Measurements from ENCODE around the gene CCT3. TPM values are rescaled to one million over a fixed set of nuclear protein-coding genes. Genes with fewer than 3 reads are reported as not detected.

The CCT3 gene
- total and polyA plus RNA-seq, 4 experiments from 2014 or later: 109 to 234 (median 152) TPM

- Histone ChIP-seq H3K27me3 (ENCODE audit: insufficient read depth, low read length) (peaks cover 25% of the 10 kb centered on the region), H3K4me3 (ENCODE audit: low read length in 2 of 2) (no peak overlapping the region), H3K27ac (ENCODE audit: low read depth, low read length) (no peak overlapping the region), H3K9me3 (ENCODE audit: control insufficient read depth in 1 of 2, low read length in 2 of 2) (no peaks in the 10 kb centered on the region), H3K36me3 (ENCODE audit: insufficient read depth, low read length) (no peaks in the 10 kb centered on the region), H3K4me1 (ENCODE audit: insufficient read depth, low read length) (peaks cover 8% of the 10 kb centered on the region)
- no peak overlapping the region for H3K27ac Mint-ChIP-seq
- peaks cover 1 to 6% (median 4%) of the 10 kb centered on the region in 4 donors for H3K4me1 Mint-ChIP-seq
- intact Hi-C loops (cut with micrococcal nuclease): no loop called here
- no peaks in the 10 kb centered on the region for H3K9me3 Mint-ChIP-seq
- CTCF ChIA-PET (ENCODE audit: partially characterized antibody): no interaction called here
- POLR2A ChIA-PET (ENCODE audit: partially characterized antibody): no interaction called here
- peaks cover 27 to 50% of the 10 kb centered on the region in 2 donors for H3K27me3 Mint-ChIP-seq
- DNase-seq: no peak
- H3K4me3 Mint-ChIP-seq: no peak overlapping the region
- H3K36me3 Mint-ChIP-seq: no peaks in the 10 kb centered on the region
Measured at GRCh38 chr1:156368157-156368658, 30.1 kb upstream of the CCT3 start.

DNA sequence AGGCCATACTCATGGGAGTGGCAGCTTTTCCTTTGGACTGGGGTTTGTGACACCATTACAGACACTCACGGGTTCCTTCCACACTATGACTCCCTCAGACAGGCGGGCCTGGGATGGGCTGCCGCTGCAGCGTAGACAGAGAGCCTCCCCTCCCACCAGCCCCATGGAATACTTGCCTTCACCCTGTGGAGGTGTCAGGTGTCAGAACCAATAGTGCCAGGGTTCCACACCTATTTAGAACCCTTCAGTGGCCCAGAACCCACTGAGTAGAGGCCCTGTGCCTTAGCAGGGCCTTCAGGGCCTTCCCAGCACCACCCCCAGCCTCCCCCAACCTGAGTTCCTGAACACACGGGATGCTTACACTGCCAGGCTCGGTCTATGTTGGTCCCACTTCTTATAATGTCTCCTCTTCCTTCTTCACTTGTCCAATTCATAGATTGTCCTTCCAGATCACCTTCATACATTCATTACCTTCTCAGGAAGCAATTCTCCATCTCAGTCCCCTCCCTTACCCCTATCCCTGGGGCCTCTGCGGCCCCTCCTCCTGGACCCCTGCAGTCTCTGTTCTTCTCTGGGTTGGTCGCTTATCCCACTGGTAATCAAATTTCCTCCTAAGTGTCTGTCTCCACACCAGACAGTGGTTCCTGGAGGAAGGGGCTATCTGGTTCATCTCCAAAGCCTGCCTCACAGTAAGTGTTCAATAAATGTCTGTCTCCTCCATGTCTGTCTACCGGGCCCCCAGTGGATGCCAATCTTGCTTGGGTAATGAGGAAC lies 29.5 kb upstream of the CCT3 start:
- H3K36me3 Mint-ChIP-seq: no peaks in the 10 kb centered on the region
- intact Hi-C loops (cut with micrococcal nuclease): no loop called here
- Histone ChIP-seq H3K27me3 (ENCODE audit: insufficient read depth, low read length) (peaks cover 25% of the 10 kb centered on the region), H3K27ac (ENCODE audit: low read depth, low read length) (no peak overlapping the region), H3K9me3 (ENCODE audit: control insufficient read depth in 1 of 2, low read length in 2 of 2) (no peaks in the 10 kb centered on the region), H3K4me3 (ENCODE audit: low read length in 2 of 2) (no peak overlapping the region), H3K4me1 (ENCODE audit: insufficient read depth, low read length) (peaks cover 8% of the 10 kb centered on the region), H3K36me3 (ENCODE audit: insufficient read depth, low read length) (no peaks in the 10 kb centered on the region)
- DNase-seq: no peak
- ChIA-PET CTCF (ENCODE audit: partially characterized antibody) (no interaction called here), POLR2A (ENCODE audit: partially characterized antibody) (no interaction called here)
- H3K9me3 Mint-ChIP-seq: no peaks in the 10 kb centered on the region
- H3K4me1 Mint-ChIP-seq: peaks cover 1 to 6% (median 4%) of the 10 kb centered on the region in 4 donors
- H3K27me3 Mint-ChIP-seq: peaks cover 27 to 45% of the 10 kb centered on the region in 2 donors
- no peak overlapping the region for H3K27ac Mint-ChIP-seq
- peak overlapping the region in 1 of 8 donors; percentile 23 for H3K4me3 Mint-ChIP-seq

DNA sequence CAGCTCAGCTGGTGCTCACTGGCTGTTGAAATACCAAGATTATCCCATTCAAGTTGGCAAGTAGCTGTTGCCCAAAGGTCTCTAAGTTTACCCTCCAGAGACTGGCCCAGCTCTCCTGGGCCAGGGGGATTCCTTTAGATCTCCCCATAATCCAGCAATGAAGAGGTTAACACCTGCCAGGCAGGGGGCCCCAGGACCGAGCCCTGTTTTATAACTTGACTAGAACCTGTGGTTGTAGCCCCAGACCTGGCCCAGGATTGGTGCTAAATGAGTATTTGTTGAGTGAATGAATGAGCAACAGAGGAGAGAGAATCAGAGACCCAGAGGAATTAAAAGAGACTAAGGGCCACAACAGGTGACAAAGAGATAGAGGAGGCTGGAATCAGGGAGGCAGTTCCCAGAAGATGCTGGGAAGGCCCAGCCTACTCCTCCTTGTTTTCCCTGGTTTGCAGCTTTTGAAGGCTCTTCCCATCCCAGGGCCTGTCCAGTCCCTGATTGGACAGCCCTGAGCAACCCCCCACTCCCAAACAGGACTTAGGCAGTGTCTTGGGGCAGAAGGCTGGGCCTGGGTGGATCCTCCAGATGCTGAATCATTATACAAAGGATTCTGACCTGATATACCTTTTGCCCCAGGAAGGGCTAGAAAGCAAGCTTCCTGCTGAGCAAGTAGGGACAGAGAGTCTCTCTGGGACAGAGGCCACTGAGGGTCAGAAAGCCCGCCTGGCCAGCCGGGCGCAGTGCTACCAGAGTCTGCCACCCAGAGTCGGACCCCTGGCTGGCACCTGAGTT lies 28.5 kb upstream of the CCT3 start:
- no peak overlapping the region for H3K27ac ChIP-seq (ENCODE audit: low read depth, low read length)
- H3K27me3 ChIP-seq (ENCODE audit: insufficient read depth, low read length): peaks cover 22% of the 10 kb centered on the region
- Mint-ChIP-seq H3K4me3 (no peak overlapping the region), H3K27me3 (peaks cover 22 to 36% of the 10 kb centered on the region in 2 donors), H3K9me3 (no peaks in the 10 kb centered on the region), H3K36me3 (no peaks in the 10 kb centered on the region), H3K4me1 (peaks cover 1 to 6% (median 4%) of the 10 kb centered on the region in 4 donors), H3K27ac (no peak overlapping the region)
- H3K9me3 ChIP-seq (ENCODE audit: control insufficient read depth in 1 of 2, low read length in 2 of 2): no peaks in the 10 kb centered on the region
- ChIA-PET CTCF (ENCODE audit: partially characterized antibody) (interaction anchor here (1.1 kb wide), 1 partner anchor 79 kb away, joined by 3 read pairs; no protein-coding TSS in a partner anchor), POLR2A (ENCODE audit: partially characterized antibody) (no interaction called here)
- no peak for DNase-seq
- no peak overlapping the region for H3K4me3 ChIP-seq (ENCODE audit: low read length in 2 of 2)
- no peaks in the 10 kb centered on the region for H3K36me3 ChIP-seq (ENCODE audit: insufficient read depth, low read length)
- intact Hi-C loops (cut with micrococcal nuclease): no loop called here
- H3K4me1 ChIP-seq (ENCODE audit: insufficient read depth, low read length): peaks cover 8% of the 10 kb centered on the region

DNA sequence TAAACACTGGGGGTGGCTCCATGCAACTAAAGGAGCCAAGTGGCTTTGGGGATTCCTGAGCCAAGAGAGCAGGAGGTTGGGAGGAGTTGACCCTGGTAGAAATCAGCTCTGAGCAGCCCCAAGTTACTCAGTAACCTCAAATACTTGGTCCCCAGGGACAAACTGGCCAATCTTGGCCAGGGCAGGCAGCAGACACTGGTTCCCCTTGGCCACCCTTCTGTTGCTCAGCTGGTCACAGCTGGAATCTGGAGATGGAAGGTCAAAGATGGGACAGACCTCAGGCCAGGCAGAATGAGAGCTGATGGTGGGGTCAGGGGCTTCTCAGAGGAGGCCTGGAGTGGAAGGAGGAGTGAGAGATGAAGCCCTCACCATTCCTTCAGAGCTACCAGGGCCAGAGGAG lies 27.7 kb upstream of the CCT3 start:
- H3K4me1 ChIP-seq (ENCODE audit: insufficient read depth, low read length): peaks cover 8% of the 10 kb centered on the region
- no peaks in the 10 kb centered on the region for H3K36me3 ChIP-seq (ENCODE audit: insufficient read depth, low read length)
- ChIA-PET CTCF (ENCODE audit: partially characterized antibody) (interaction anchor here (1.1 kb wide), 1 partner anchor 80 kb away, joined by 3 read pairs; no protein-coding TSS in a partner anchor), POLR2A (ENCODE audit: partially characterized antibody) (no interaction called here)
- H3K27me3 ChIP-seq (ENCODE audit: insufficient read depth, low read length): peaks cover 20% of the 10 kb centered on the region
- H3K27ac Mint-ChIP-seq: no peak overlapping the region
- no peaks in the 10 kb centered on the region for H3K9me3 Mint-ChIP-seq
- peaks cover 1 to 6% (median 4%) of the 10 kb centered on the region in 4 donors for H3K4me1 Mint-ChIP-seq
- H3K36me3 Mint-ChIP-seq: no peaks in the 10 kb centered on the region
- H3K9me3 ChIP-seq (ENCODE audit: control insufficient read depth in 1 of 2, low read length in 2 of 2): no peaks in the 10 kb centered on the region
- H3K27ac ChIP-seq (ENCODE audit: low read depth, low read length): no peak overlapping the region
- intact Hi-C loops (cut with micrococcal nuclease): no loop called here
- H3K27me3 Mint-ChIP-seq: peaks cover 22 to 31% of the 10 kb centered on the region in 2 donors
- DNase-seq: no peak
- no peak overlapping the region for H3K4me3 Mint-ChIP-seq
- no peak overlapping the region for H3K4me3 ChIP-seq (ENCODE audit: low read length in 2 of 2)

- no peak overlapping the region for H3K27ac ChIP-seq (ENCODE audit: low read depth, low read length)
- H3K36me3 ChIP-seq (ENCODE audit: insufficient read depth, low read length): no peaks in the 10 kb centered on the region
- intact Hi-C loops (cut with micrococcal nuclease): no loop called here
- H3K9me3 Mint-ChIP-seq: no peaks in the 10 kb centered on the region
- H3K4me3 Mint-ChIP-seq: no peak overlapping the region
- peak overlapping the region in 1 of 7 donors; percentile 43 for H3K27ac Mint-ChIP-seq
- no peak overlapping the region for H3K4me3 ChIP-seq (ENCODE audit: low read length in 2 of 2)
- POLR2A ChIA-PET (ENCODE audit: partially characterized antibody): no interaction called here
- H3K9me3 ChIP-seq (ENCODE audit: control insufficient read depth in 1 of 2, low read length in 2 of 2): no peaks in the 10 kb centered on the region
- H3K27me3 Mint-ChIP-seq: peaks cover 17 to 22% of the 10 kb centered on the region in 2 donors
- no peaks in the 10 kb centered on the region for H3K36me3 Mint-ChIP-seq
- no peak for DNase-seq
- peaks cover 4 to 7% (median 5%) of the 10 kb centered on the region in 4 donors for H3K4me1 Mint-ChIP-seq
- H3K4me1 ChIP-seq (ENCODE audit: insufficient read depth, low read length): peaks cover 6% of the 10 kb centered on the region
- H3K27me3 ChIP-seq (ENCODE audit: insufficient read depth, low read length): peaks cover 10% of the 10 kb centered on the region
- CTCF ChIA-PET (ENCODE audit: partially characterized antibody): interaction anchor here (0.6 to 4.1 kb wide), 4 partner anchors 25 to 244 kb away, joined by 3 to 25 read pairs (median 10); no protein-coding TSS in a partner anchor
Measured at GRCh38 chr1:156360534-156360933, 22.4 kb upstream of the CCT3 start.

DNA sequence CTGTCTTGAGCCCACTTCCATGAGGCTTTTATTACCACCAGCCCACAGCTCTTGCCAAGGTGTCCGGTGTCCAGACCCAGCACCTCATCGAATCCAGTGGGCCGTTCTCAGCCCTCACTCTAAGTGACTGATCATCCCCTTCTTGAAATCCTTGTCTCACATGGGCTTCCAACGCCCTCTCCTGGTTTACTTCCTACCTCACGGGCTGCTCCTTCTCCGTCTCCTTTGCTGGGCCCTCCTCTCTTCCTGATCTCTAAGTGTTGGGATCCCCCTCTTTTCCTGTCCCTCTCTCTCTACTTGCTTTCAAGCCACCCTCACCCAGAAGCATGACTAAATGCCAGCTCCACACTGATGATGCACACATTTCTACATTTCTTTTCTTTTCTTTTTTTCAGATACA lies 21.9 kb upstream of the CCT3 start:
- H3K9me3 Mint-ChIP-seq: no peaks in the 10 kb centered on the region
- H3K27ac Mint-ChIP-seq: no peak overlapping the region
- H3K27me3 ChIP-seq (ENCODE audit: insufficient read depth, low read length): peaks cover 10% of the 10 kb centered on the region
- no peak overlapping the region for H3K4me3 Mint-ChIP-seq
- no peaks in the 10 kb centered on the region for H3K9me3 ChIP-seq (ENCODE audit: control insufficient read depth in 1 of 2, low read length in 2 of 2)
- peaks cover 6% of the 10 kb centered on the region for H3K4me1 ChIP-seq (ENCODE audit: insufficient read depth, low read length)
- intact Hi-C loops (cut with micrococcal nuclease): no loop called here
- H3K36me3 Mint-ChIP-seq: no peaks in the 10 kb centered on the region
- peaks cover 4 to 7% (median 5%) of the 10 kb centered on the region in 4 donors for H3K4me1 Mint-ChIP-seq
- CTCF ChIA-PET (ENCODE audit: partially characterized antibody): interaction anchor here (0.6 to 4.1 kb wide), 5 partner anchors 13 to 244 kb away, joined by 3 to 25 read pairs (median 5); no protein-coding TSS in a partner anchor
- no peak overlapping the region for H3K27ac ChIP-seq (ENCODE audit: low read depth, low read length)
- POLR2A ChIA-PET (ENCODE audit: partially characterized antibody): no interaction called here
- no peak for DNase-seq
- H3K36me3 ChIP-seq (ENCODE audit: insufficient read depth, low read length): no peaks in the 10 kb centered on the region
- no peak overlapping the region for H3K4me3 ChIP-seq (ENCODE audit: low read length in 2 of 2)
- peaks cover 14 to 17% of the 10 kb centered on the region in 2 donors for H3K27me3 Mint-ChIP-seq

GRCh38 chr1:156359249-156359648 lies 21.2 kb upstream of the CCT3 start:
- no peak overlapping the region for H3K27ac Mint-ChIP-seq
- Histone ChIP-seq H3K9me3 (ENCODE audit: control insufficient read depth in 1 of 2, low read length in 2 of 2) (no peaks in the 10 kb centered on the region), H3K36me3 (ENCODE audit: insufficient read depth, low read length) (no peaks in the 10 kb centered on the region), H3K4me1 (ENCODE audit: insufficient read depth, low read length) (peaks cover 6% of the 10 kb centered on the region), H3K27ac (ENCODE audit: low read depth, low read length) (no peak overlapping the region), H3K4me3 (ENCODE audit: low read length in 2 of 2) (no peak overlapping the region), H3K27me3 (ENCODE audit: insufficient read depth, low read length) (peaks cover 8% of the 10 kb centered on the region)
- POLR2A ChIA-PET (ENCODE audit: partially characterized antibody): no interaction called here
- no peak for DNase-seq
- intact Hi-C loops (cut with micrococcal nuclease): no loop called here
- H3K9me3 Mint-ChIP-seq: no peaks in the 10 kb centered on the region
- H3K27me3 Mint-ChIP-seq: peaks cover 11 to 15% of the 10 kb centered on the region in 2 donors
- peaks cover 4 to 7% (median 5%) of the 10 kb centered on the region in 4 donors for H3K4me1 Mint-ChIP-seq
- H3K4me3 Mint-ChIP-seq: no peak overlapping the region
- CTCF ChIA-PET (ENCODE audit: partially characterized antibody): interaction anchor here (0.6 to 4.1 kb wide), 7 partner anchors 12 to 1568 kb away, joined by 3 to 25 read pairs (median 4); no protein-coding TSS in a partner anchor
- H3K36me3 Mint-ChIP-seq: no peaks in the 10 kb centered on the region

Data from CD4-positive, alpha-beta memory T cell (primary cell).